GM21381 (cell line): ENCODE data around the gene PMIS2.
"Not testable (repeated sequence)": the region's sequence is repeated elsewhere in the genome, so short reads cannot be mapped to it uniquely, and the experiment has no call there.

Experiments used
- ATAC-seq: cut with Tn5 transposase; IDR thresholded peaks from one replicate; pipeline ENCODE4 v1.9.1; 2021; ENCODE audit warnings: mild to moderate bottlenecking, moderate library complexity; ENCODE audit not compliant: unreplicated experiment

PMIS2 gene

GRCh38 chr19:35587321-35587720 lies 1.3 kb downstream of the PMIS2 start:
- no peak for ATAC-seq

- no peak for ATAC-seq
Observed at GRCh38 chr19:35590875-35591274, 4.9 kb downstream of the PMIS2 start.

GRCh38 chr19:35592226-35592625 lies 6.3 kb downstream of the PMIS2 start:
- no peak for ATAC-seq

- not testable (repeated sequence) for ATAC-seq
Observed at GRCh38 chr19:35595026-35595425, 9.1 kb downstream of the PMIS2 start.

GRCh38 chr19:35595928-35596327 lies 10.0 kb downstream of the PMIS2 start:
- ATAC-seq, result no peak

- peak; percentile 69 for ATAC-seq
Observed at GRCh38 chr19:35596366-35596999, 10.5 kb downstream of the PMIS2 start.

GRCh38 chr19:35601971-35602370 lies 16.0 kb downstream of the PMIS2 start:
- ATAC-seq, result no peak

GRCh38 chr19:35604436-35604835 lies 18.5 kb downstream of the PMIS2 start:
- not testable (repeated sequence) for ATAC-seq

GRCh38 chr19:35607170-35607569 lies 21.2 kb downstream of the PMIS2 start:
- ATAC-seq, result not testable (repeated sequence)

- ATAC-seq, result no peak
Observed at GRCh38 chr19:35607661-35608060, 21.7 kb downstream of the PMIS2 start.

GRCh38 chr19:35608251-35608650 lies 22.3 kb downstream of the PMIS2 start:
- ATAC-seq, result no peak

- ATAC-seq, result no peak
Observed at GRCh38 chr19:35609851-35610353, 23.9 kb downstream of the PMIS2 start.

GRCh38 chr19:35612224-35612558 lies 26.2 kb downstream of the PMIS2 start:
- ATAC-seq, result no peak

- ATAC-seq, result peak; percentile 74
Observed at GRCh38 chr19:35612559-35613321, 26.8 kb downstream of the PMIS2 start, which contains the start of gene HAUS5. TSS of gene HAUS5 (plus strand) at chr19:35612735. CDS start at chr19:35612795, 60 bp downstream.

- ATAC-seq, result no peak
Observed at GRCh38 chr19:35613574-35613973, 27.6 kb downstream of the PMIS2 start.

GRCh38 chr19:35615036-35615435 lies 29.1 kb downstream of the PMIS2 start:
- no peak for ATAC-seq

GRCh38 chr19:35618857-35619256 lies 32.9 kb downstream of the PMIS2 start:
- ATAC-seq, result no peak

GRCh38 chr19:35619290-35619923 lies 33.4 kb downstream of the PMIS2 start:
- no peak for ATAC-seq

- no peak for ATAC-seq
Observed at GRCh38 chr19:35620001-35620400, 34.0 kb downstream of the PMIS2 start.

GRCh38 chr19:35621708-35622107 lies 35.7 kb downstream of the PMIS2 start:
- no peak for ATAC-seq

- no peak for ATAC-seq
Observed at GRCh38 chr19:35622750-35623149, 36.8 kb downstream of the PMIS2 start.
